Measurements from ENCODE around the gene GUCD1. TPM values are rescaled to one million over a fixed set of nuclear protein-coding genes. Genes with fewer than 3 reads are reported as not detected.

GUCD1 gene
- total and polyA plus RNA-seq, 2 donors from 2014 or later: 111 to 150 TPM

DNA sequence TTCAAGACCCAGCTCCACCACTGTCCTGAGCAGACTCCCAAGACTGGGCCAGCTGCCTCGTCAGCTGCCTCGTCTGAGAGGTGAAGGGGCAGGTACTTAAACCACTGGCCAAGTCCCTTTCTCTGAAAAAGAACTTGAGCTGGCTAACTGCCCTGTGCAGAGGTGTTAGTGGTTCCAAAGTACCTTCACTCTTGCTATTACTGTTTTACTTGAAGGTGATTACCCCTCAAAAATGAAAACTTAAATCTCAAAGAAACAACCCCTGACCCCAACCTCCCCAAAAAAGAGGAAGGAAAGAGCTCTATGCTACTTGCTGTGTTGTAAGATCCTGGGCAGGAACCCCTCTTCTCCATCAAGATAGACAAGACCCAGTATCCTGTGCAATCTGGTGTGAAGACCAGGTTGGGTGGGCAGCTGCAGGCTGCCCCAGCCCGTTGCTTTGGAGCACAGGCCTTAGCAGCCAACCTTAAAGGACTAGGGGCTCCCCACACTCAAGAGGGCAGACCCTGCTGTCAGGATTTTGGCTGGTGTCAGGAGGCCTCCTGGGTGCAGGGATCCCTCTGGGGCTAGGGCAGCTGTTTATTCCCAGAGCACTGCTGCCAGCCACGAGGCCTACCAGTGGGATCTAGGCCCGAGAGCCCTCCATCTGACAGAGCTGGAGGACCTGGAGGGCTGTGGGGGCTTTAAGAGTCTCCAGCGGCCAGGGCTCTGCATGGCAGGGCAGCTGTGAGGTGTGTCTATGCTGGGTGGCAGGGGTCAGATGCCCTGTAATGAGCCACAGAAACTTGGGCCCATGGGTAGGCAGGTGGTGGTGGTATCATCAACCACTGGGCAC lies 13.0 kb downstream of the GUCD1 start:
- Histone ChIP-seq H3K27ac (ENCODE audit: low read depth in 2 of 2, low read length in 2 of 2) (peak overlapping the region in 1 of 2 donors; percentile 64), H3K4me1 (ENCODE audit: control insufficient read depth in 2 of 3, insufficient read depth in 2 of 3, low read depth in 1 of 3, low read length in 3 of 3) (peaks cover 0 to 22% (median 22%) of the 10 kb centered on the region in 3 donors), H3K36me3 (ENCODE audit: control insufficient read depth in 2 of 3, insufficient read depth in 3 of 3, low read length in 3 of 3) (peaks cover 0 to 50% (median 36%) of the 10 kb centered on the region in 3 donors), H3K4me3 (ENCODE audit: low read length in 3 of 3) (no peak overlapping the region), H3K9me3 (ENCODE audit: control insufficient read depth in 2 of 3, insufficient read depth in 1 of 3, low read length in 3 of 3) (no peaks in the 10 kb centered on the region), H3K9ac (ENCODE audit: low read length in 3 of 3) (no peak overlapping the region), H3K27me3 (ENCODE audit: control insufficient read depth, insufficient read depth, low read length) (no peaks in the 10 kb centered on the region)
- intact Hi-C loops (cut with DNase I): no loop called here
- DNase-seq (no peak), FAIRE-seq (no peak)
- TF ChIP-seq, protein P1, sequence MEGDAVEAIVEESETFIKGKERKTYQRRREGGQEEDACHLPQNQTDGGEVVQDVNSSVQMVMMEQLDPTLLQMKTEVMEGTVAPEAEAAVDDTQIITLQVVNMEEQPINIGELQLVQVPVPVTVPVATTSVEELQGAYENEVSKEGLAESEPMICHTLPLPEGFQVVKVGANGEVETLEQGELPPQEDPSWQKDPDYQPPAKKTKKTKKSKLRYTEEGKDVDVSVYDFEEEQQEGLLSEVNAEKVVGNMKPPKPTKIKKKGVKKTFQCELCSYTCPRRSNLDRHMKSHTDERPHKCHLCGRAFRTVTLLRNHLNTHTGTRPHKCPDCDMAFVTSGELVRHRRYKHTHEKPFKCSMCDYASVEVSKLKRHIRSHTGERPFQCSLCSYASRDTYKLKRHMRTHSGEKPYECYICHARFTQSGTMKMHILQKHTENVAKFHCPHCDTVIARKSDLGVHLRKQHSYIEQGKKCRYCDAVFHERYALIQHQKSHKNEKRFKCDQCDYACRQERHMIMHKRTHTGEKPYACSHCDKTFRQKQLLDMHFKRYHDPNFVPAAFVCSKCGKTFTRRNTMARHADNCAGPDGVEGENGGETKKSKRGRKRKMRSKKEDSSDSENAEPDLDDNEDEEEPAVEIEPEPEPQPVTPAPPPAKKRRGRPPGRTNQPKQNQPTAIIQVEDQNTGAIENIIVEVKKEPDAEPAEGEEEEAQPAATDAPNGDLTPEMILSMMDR (IDR thresholded peaks at IDR 0.05; ENCODE audit: borderline replicate concordance, extremely low read depth, insufficient read depth): no peak

DNA sequence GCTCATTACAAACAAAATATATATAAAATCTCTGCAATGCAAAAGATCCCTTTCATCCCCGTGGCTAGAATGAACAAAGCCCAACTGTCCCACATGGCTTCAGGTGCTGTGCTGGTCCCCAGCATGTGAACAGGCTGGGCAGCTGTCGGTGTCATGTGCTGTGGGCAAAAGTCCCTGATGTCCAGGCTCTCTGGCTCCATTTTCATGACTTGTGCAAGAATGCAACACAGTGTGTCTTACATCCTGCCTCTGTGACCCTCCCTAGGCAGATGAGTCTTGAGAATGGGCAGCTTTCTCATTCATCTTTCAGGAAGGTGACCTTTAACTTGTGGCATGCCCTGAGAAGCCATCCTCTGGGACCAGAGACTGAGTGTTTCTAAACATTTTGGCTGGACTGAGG lies 14.5 kb downstream of the GUCD1 start:
- H3K9ac ChIP-seq (ENCODE audit: low read length in 3 of 3): no peak overlapping the region
- peaks cover 0 to 28% (median 19%) of the 10 kb centered on the region in 3 donors for H3K4me1 ChIP-seq (ENCODE audit: control insufficient read depth in 2 of 3, insufficient read depth in 2 of 3, low read depth in 1 of 3, low read length in 3 of 3)
- no peaks in the 10 kb centered on the region for H3K9me3 ChIP-seq (ENCODE audit: control insufficient read depth in 2 of 3, insufficient read depth in 1 of 3, low read length in 3 of 3)
- no peak for DNase-seq
- no peak overlapping the region for H3K27ac ChIP-seq (ENCODE audit: low read depth in 2 of 2, low read length in 2 of 2)
- intact Hi-C loops (cut with DNase I): no loop called here
- no peak for FAIRE-seq
- H3K36me3 ChIP-seq (ENCODE audit: control insufficient read depth in 2 of 3, insufficient read depth in 3 of 3, low read length in 3 of 3): peaks cover 0 to 45% (median 28%) of the 10 kb centered on the region in 3 donors
- H3K4me3 ChIP-seq (ENCODE audit: low read length in 3 of 3): no peak overlapping the region
- TF ChIP-seq, protein P1 (IDR thresholded peaks at IDR 0.05; ENCODE audit: borderline replicate concordance, extremely low read depth, insufficient read depth): no peak
- H3K27me3 ChIP-seq (ENCODE audit: control insufficient read depth, insufficient read depth, low read length): no peaks in the 10 kb centered on the region

DNA sequence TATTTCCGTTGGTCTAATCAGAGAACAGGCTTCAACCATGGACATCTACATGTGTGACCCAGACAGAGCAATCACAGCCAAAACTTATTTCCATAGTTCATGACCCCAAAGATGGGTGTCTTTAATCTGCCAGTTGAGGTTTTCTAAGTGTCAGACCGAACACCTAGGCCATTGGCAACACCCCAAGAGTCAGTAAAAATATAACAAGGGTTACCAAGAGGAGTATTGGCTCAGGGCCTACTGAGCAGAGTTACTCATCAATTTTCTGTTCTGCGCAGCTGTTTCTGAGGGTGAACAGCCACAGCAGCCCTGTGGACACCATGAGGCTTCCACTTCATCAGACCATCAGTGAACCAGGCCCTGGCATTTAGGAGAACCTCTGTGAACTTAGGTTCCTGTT lies 18.8 kb downstream of the GUCD1 start:
- peaks cover 0 to 6% (median 4%) of the 10 kb centered on the region in 3 donors for H3K4me1 ChIP-seq (ENCODE audit: control insufficient read depth in 2 of 3, insufficient read depth in 2 of 3, low read depth in 1 of 3, low read length in 3 of 3)
- H3K9ac ChIP-seq (ENCODE audit: low read length in 3 of 3): no peak overlapping the region
- no peak overlapping the region for H3K4me3 ChIP-seq (ENCODE audit: low read length in 3 of 3)
- H3K36me3 ChIP-seq (ENCODE audit: control insufficient read depth in 2 of 3, insufficient read depth in 3 of 3, low read length in 3 of 3): peaks cover 0 to 14% (median 9%) of the 10 kb centered on the region in 3 donors
- H3K27me3 ChIP-seq (ENCODE audit: control insufficient read depth, insufficient read depth, low read length): no peaks in the 10 kb centered on the region
- no peak for FAIRE-seq
- intact Hi-C loops (cut with DNase I): no loop called here
- TF ChIP-seq, protein P1 (IDR thresholded peaks at IDR 0.05; ENCODE audit: borderline replicate concordance, extremely low read depth, insufficient read depth): no peak
- DNase-seq: no peak
- H3K9me3 ChIP-seq (ENCODE audit: control insufficient read depth in 2 of 3, insufficient read depth in 1 of 3, low read length in 3 of 3): no peaks in the 10 kb centered on the region
- no peak overlapping the region for H3K27ac ChIP-seq (ENCODE audit: low read depth in 2 of 2, low read length in 2 of 2)
